Activated CD4-positive, alpha-beta T cell treated with anti-CD3 and anti-CD28 coated beads, Interleukin-2, amount 50 U/mL, for 4 hours (primary cell): ENCODE data around the gene NBR1.
"Not testable (repeated sequence)": the region's sequence is repeated elsewhere in the genome, so short reads cannot be mapped to it uniquely, and the experiment has no call there.

Experiments used
- DNase-seq, 2 experiments: peaks; one replicate each; pipeline ENCODE4 v3.0.0-alpha.2; 2020

NBR1 gene

DNA sequence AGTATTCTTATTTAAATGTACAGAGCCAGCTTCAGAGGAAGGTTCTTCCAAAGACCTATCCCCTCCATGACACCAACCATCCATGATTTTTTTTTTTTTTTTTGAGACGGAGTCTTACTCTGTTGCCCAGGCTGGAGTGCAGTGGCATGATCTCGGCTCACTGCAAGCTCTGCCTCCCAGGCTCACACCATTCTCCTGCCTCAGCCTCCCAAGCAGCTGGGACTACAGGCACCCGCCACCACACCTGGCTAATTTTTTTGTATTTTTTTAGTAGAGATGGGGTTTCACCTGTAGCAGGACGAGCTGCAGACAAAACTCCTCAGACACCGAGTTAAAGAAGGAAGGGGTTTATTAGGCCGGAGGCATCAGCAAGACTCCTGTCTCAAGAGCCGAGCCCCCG, 11.1 kb upstream of the NBR1 start:
- DNase-seq: not testable (repeated sequence)

DNA sequence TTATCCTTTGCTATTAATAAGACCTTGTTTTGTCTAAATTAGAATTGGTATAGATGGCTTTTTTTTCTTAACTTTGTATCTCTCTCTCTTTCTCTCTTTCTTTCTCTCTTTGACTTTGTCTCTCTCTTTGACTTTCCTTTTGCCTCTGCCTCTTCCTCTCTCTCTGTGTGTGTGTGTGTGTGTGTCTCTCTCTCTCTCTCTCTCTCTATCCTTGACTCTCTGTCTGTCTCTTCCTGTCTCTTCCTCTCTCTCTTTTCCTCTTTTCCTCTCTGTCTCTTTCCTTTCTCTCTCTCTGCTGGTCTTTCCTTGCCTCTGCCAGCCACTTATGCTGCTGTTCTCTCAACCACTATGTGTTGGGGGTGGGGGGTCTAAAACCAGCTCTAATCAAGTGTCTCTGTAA, 5.0 kb upstream of the NBR1 start:
- DNase-seq: not testable (repeated sequence)

DNA sequence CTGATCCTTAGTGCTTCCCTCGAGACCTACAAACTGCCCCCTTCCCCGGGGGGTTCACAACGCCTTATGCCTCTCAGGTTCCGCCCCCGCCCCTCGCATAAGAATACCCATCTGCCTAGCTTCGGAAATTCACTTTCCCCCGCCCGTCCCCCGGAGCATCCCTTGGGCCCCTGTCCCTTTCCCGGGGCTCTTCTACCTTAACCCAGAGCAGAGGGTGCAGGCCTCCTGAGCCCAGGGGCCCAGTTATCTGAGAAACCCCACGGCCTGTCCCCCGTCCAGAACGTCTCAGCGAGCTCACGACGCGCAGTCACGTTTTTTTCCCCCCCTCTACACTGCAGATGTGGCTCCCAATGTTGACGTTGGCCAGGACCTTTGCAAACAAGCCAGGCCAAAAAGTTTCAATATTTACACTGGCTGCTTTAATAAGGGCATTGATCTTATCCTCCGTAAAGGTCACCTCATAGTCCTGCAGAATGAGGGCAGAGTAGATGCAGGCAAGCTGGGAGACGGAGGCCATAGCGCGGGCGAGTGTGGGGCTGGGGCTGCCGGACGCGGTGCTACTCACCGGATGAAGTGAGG, 1.4 kb upstream of the NBR1 start:
- no peak for DNase-seq

DNA sequence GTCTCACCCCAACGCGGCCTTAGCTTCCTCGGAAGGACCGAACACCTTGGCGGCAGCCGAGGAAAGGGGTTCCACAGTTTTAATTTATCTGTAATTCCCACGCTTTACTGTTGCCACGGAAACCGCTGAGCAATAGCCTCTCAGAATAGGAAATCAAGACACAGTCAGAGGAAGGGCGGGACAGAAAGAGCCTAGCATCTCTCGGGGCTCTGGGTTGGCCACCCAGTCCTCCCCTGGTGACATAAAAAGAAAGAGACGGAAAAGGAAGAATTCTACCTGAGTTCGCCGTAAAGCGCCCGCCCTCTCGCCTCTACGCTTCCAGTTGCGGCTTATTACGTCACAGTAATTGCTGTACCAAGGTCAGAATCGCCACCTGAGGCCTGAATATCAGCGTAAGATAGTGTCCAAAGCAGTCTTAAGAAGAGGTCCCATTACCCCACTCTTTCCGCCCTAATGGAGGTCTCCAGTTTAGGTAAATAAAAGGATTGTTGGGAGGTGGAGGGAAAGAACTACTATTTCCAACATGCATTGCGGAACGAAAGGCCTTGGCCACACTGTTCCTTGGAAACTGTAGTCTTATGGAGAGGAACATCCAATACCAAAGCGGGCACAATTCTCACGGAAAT, 761 bp upstream of the NBR1 start:
- DNase-seq: peak; percentile 80 to 85

DNA sequence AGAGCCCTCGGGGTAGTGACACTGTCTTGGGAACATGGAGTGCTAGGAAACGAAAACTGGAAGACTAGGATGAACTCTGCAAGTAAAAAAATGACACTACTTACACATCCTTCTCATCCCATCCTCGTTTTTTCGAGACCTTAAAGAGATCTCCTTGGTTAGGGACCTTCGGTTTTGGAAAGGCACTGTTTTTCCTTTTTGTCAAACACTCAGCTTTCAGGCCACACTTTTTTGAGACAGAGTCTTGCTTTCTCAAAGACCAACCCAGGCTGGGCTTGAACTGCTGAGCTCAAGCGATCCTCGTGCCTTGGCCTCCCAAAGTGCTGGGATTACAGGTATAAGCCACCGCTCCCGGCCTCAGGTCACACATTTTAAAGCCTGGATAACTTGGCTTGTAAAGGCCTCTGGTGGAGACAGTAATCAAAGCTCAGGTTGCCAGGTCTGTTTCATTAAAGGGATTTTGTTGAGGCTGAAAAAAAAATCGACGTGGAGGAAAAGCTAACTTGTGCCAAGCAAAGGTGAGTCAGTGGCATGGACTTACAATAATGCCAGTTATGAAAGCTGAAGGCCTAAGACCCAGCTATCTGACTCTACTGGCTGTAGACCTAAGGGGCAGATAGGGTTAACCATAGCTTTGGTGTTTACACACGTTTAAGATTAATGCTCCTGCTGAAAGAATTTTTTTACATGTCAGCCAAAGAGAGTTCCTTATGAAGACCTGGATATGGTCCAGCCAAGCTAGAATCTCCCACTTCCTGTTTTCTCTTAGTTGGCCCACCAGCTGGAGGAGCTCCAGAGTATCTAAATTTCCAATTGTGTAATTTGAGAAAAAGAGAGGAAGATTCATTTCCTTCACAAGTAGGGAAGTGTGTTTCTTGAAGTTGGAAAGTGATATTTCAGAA, 823 bp downstream of the NBR1 start:
- DNase-seq: no peak

DNA sequence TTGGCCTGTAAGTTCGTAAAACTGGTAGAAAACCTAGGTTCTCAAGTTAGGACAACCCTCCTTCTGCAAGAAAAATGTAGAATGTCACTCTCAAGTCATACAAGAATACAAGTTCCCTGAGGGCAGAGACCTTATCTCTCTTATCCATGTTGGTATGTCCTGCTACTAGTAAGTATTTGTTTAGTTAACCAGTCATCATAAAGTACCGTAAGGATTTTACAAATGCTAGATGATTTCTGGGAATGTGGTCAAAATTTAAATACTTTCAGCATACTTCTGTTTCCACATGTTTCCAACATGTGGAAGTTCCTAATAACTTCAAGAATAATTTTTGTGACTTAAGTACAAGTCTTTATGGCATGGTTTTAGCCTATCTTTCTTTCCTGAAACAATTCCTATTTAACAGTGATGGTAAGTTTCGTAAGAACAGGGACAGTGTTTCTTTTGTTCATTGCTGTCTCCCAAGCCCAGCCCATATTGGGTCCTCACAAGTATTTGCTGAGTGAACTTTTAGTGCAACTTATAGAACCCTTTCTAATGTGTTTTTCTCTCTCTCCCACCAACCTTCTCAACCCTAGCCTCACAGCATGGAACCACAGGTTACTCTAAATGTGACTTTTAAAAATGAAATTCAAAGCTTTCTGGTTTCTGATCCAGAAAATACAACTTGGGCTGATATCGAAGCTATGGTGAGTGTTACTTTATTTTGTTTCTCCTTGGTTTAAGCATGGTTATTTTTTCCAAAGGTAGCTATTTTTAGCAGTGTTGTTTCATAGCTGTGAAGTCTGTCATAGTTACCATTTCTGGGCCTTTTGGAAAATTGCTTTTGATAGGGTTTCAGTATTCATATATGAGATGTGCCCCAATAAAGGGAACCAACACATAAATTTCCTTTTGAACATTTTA, 4.5 kb downstream of the NBR1 start:
- DNase-seq: no peak

DNA sequence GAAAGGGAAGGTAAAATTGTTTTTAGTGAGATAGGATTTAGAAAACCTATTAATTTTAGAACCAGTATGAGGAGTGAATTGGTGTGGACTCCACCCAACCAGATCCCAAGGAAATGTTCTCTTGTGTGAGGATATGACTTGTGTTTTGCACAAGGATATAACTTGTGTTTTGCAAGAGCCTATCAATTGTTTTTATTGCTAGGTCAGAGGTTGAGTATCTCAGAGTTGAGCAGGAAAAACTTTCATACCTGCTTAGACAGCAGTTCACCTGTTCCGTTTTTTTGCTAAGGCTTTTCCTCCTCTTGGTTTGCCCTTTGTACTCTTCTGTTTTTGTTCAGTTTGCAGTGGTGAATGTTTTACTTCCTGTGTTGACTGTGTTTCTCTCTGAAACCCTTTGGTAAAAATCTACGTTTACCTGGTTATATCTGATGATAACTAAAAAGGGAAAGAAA, 5.1 kb downstream of the NBR1 start:
- DNase-seq: no peak

DNA sequence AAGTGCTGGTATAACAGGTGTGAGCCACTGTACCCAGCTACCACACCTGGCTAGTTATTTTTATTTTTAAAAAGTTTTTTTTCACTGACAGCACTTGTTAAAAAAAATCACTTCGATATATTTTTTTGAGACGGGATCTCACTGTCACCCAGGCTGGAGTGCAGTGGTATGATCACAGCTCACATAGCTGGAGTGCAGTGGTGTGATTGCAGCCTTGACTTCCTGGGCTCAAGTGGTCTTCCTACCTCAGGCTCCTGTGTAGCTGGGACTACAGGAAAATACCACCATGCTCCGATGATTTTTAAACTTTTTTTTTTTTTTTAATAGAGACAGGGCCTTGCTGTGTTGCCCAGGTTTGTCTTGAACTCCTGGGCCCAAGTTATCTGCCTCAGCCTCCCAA, 12.9 kb downstream of the NBR1 start:
- no peak for DNase-seq

DNA sequence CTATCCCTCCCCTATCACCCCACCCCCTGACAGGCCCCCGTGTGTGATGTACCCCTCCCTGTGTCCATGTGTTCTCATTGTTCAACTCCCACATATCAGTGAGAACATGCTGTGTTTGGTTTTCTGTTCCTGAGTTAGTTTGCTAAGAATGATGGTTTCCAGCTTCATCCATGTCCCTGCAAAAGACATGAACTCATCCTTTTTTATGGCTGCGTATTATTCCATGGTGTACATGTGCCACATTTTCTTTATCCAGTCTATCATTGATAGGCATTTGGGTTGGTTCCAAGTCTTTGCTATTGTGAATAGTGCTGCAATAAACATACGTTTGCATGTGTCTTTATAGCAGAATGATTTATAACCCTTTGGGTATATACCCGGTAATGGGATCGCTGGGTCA, 15.6 kb downstream of the NBR1 start:
- not testable (repeated sequence) for DNase-seq

DNA sequence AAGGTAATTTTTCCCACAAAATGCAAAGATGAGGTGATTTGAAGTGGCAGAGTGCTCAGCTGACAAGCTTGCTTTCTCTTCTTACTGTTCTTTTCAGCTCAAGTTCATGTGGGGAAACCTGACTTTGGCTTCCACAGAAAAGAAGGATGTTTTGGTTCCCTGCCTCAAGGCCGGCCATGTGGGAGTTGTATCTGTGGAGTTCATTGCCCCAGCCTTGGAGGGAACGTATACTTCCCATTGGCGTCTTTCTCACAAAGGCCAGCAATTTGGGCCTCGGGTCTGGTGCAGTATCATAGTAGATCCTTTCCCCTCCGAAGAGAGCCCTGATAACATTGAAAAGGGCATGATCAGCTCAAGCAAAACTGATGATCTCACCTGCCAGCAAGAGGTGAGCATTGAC, 22.2 kb downstream of the NBR1 start:
- DNase-seq: no peak

DNA sequence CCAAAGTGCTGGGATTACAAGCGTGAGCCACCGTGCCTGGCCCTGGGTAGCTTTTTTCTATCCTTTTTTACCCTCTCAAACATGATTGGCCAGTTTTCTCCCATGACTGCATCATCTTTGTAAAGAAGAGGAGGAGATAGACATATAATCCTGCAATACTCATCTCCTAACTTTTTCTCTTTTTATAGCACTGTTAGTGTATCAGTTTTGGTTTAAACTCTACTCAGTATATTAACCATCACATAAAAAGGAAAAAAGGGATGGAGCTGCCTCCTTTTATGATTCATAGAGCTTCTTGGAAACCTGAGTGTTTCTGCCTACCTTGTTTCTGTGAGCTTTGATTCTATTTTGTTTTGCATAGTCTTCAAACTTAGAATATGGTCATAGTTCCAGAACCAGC, 28.6 kb downstream of the NBR1 start:
- no peak for DNase-seq

DNA sequence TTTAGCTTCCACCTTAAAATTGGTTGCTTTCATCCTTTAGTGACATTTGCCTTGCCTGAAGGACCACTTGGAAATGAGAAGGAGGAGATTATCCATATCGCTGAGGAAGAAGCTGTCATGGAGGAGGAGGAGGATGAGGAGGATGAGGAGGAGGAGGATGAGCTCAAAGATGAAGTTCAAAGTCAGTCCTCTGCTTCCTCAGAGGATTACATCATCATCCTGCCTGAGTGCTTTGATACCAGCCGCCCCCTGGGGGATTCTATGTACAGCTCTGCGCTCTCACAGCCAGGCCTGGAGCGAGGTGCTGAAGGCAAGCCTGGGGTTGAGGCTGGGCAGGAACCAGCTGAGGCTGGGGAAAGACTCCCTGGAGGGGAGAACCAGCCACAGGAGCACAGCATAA, 29.1 kb downstream of the NBR1 start:
- DNase-seq: no peak

DNA sequence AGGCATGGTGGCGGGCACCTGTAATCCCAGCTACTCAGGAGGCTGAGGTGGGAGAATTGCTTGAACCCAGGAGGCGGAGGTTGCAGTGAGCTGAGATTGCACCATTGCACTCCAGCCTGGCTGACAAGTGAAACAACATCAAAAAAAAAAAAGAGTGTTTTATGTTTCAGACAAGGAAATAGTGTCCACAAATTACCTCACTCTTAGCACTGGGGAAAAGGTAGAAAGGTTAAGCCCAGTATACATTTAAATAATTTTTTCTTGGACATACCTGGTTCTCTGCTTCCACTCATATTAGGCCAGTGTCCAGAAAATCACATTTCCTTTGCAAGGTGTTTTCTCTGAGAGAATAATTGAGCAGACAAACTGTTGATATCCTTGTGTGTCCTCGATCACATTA, 32.0 kb downstream of the NBR1 start:
- DNase-seq: not testable (repeated sequence)

DNA sequence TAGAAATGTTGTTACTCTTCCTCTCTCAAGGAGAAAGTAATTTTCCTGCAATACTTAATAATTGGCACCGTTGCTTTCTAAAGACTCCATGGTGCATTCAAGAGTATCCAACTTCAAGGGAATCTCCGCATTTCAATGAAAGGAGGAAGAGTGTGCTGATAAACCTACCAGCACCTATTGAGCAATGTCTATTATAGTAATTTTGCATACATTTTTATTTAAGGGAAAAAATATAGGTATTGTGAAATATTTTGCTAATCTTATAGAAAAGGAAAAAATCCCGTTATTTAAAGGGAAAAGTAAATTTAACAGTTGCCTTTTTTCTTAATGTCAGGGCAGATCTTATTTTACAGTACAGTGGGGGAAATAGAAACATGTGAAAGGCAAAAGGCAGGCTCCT, 39.6 kb downstream of the NBR1 start:
- DNase-seq: no peak

DNA sequence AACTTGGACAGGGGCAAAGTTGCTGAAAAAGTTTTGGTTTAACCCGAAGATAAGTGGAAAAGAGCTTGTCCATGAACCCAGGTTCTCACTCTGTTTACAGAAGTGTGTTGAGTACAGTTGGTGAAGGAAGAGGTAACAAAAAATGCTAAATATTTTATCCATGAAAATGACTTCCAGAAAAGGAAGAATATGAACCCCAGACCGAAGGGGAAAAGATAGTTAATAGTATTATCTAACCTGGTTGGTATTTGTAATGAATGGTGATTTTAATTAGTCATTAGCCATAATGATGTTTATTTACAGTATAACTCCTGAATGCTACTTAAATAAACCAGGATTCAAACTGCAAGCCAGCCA, 40.1 kb downstream of the NBR1 start:
- DNase-seq: no peak

DNA sequence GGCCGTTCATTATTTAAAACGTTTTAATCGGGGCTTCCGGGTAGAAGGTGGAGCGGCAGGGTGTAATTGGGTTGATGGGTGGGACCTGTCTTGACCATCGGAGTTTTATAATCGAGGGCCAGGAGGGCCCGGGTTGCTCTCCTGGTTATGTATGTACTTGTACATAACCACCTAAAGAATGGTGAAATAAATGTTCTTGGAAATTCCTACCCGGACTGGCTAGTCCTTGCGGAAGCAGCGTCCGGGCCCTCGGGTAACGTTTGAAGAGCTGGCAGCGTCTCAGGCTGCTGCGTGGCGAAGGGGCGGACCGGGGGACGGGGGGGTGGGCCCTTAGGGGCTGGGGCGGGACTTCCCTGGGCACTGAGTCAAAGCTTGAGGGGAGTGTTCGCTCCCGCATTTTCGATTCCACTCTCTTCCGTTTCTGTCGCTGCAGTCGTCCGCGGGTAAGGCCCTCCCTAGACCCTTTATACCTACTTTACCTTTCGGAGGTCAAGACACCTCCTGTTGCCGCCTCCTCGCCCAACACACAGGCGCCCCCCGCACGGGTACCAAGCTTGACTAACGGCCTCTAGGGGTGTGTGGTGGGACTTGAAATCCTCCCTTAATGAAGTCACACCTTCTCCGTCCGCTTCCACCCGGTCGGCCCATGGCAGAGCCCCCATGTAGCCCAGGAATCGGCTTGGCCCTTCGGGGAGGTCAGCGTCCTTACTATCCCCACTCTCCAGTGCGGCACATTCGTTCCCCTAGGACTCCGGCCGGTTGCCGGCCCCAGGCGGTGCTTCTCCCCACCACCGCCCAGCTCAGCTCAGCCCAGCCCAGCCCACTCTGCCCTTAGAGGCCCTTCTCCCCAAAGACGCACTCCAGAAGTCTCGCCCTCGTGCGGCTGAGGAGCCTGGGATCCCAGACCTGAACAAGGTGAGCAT, 40.7 kb downstream of the NBR1 start, which contains the start of gene TMEM106A:
TSS of gene TMEM106A (plus strand) at position 396 of the 923 bp plus-strand sequence. CDS start 1,167 bp downstream, outside the sequence.
- DNase-seq: peak; percentile 60 to 64

DNA sequence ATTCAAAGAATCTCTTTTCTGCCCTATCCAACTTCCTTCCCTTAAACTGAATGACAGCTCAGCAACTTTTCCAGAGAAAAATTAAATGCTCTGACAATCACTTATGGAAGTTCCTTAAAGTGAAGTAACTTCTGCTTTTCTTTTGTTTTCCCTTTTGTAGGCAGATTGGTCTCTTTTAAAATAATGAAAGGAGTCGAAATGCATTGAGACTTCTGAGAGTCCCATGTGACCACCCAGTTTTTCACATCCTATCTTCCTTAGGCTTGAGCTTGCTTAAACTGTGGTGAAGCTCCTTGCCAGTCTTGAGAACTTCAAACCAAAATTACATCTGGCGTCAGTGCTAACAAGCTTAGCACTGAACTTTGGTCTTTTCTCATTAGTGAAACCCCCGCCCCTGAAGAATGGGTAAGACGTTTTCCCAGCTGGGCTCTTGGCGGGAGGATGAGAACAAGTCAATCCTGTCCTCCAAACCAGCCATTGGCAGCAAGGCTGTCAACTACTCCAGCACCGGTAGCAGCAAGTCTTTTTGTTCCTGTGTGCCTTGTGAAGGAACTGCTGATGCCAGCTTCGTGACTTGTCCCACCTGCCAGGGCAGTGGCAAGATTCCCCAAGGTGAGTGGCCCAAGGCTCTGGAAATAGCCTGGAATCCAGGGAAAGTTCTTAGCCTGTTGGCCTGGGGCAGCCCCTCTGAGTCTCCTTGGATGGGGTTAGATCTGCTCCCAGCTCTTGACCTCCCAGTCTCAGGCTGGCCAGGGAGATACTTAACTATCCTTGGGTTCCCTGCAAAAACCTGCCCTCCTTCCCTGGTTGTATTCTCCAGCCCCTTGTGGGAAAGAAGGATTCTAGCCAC, 41.9 kb downstream of the NBR1 start:
- DNase-seq: no peak

DNA sequence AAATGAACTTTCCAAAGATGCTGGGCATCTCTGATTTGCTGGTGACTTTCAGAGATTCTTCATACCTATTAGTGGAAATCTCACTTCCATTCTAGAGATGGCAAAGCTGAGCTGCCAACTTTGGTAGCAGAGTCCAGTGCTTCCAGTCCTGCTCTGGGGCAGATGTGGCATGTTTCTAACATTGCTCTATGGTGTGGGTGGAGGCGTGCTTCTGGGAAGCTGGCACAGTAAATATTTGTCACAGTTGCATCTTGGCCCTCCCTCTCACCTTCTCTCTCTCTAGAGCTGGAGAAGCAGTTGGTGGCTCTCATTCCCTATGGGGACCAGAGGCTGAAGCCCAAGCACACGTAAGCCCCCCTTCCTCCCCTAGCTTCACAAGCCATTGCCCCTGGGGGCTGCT, 42.5 kb downstream of the NBR1 start:
- no peak for DNase-seq

DNA sequence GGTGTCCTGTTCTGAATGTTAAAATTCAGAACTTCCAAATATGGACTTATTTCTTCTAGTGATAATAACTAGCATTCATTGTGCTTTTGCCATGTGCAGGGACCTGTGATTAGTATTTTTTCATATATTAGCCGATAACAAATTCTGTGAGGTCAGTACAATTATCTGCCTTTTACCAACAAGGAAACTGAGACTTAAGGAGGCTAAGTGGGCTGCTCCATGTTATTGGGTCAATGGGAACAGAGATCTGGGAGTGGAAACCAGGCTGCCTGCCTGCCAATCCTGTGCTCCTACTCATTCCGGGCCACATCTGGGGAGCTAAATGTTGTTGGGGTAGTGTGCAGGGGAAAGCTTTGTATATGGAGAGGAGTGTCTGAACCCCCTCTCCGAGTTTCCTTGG, 44.3 kb downstream of the NBR1 start:
- DNase-seq: no peak

DNA sequence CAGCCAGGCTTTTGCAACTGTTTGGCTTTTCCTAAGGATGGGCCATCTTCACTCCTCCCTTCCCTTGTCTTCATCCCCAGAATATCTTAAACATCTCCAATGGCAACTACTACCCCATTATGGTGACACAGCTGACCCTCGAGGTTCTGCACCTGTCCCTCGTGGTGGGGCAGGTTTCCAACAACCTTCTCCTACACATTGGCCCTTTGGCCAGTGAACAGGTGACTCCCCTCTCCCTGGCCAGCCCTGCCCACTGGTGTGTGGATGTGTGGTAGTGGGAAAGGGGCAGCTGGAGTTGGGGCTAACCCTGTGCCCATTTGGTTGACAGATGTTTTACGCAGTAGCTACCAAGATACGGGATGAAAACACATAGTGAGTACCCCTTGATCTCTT, 45.4 kb downstream of the NBR1 start:
- no peak for DNase-seq
